GM12874 (cell line): ENCODE data around the gene ACTN2.

ENCODE experiments used
- CTCF ChIP-seq: IDR thresholded peaks from 2 replicates; pipeline ENCODE4 v1.5.1; 2011; ENCODE audit warnings: low read depth, mild to moderate bottlenecking, control low read depth, low read length, moderate library complexity; ENCODE audit not compliant: insufficient read depth

Gene ACTN2

GRCh38 chr1:236692742-236693141 lies 6.4 kb downstream of the ACTN2 start:
- TF ChIP-seq CTCF = no peak

- TF ChIP-seq CTCF = no peak
Observed at GRCh38 chr1:236699366-236699765, 13.1 kb downstream of the ACTN2 start.

GRCh38 chr1:236700903-236701302 lies 14.6 kb downstream of the ACTN2 start:
- no peak for TF ChIP-seq CTCF

- no peak for TF ChIP-seq CTCF
Observed at GRCh38 chr1:236701782-236702181, 15.5 kb downstream of the ACTN2 start.

- TF ChIP-seq CTCF = no peak
Observed at GRCh38 chr1:236702791-236703394, 16.6 kb downstream of the ACTN2 start.

- TF ChIP-seq CTCF = no peak
Observed at GRCh38 chr1:236705771-236706170, 19.5 kb downstream of the ACTN2 start.

- no peak for TF ChIP-seq CTCF
Observed at GRCh38 chr1:236706183-236706582, 19.9 kb downstream of the ACTN2 start.
